ENCODE measurements around the gene TTYH3. TPM values are rescaled to one million over a fixed set of nuclear protein-coding genes. Genes with fewer than 3 reads are reported as not detected.
A peak's percentile ranks its signal among the peaks of the same experiment; 100 is the strongest.

The TTYH3 gene
- total RNA-seq, 1 experiment from 2014 or later = 278 TPM

DNA sequence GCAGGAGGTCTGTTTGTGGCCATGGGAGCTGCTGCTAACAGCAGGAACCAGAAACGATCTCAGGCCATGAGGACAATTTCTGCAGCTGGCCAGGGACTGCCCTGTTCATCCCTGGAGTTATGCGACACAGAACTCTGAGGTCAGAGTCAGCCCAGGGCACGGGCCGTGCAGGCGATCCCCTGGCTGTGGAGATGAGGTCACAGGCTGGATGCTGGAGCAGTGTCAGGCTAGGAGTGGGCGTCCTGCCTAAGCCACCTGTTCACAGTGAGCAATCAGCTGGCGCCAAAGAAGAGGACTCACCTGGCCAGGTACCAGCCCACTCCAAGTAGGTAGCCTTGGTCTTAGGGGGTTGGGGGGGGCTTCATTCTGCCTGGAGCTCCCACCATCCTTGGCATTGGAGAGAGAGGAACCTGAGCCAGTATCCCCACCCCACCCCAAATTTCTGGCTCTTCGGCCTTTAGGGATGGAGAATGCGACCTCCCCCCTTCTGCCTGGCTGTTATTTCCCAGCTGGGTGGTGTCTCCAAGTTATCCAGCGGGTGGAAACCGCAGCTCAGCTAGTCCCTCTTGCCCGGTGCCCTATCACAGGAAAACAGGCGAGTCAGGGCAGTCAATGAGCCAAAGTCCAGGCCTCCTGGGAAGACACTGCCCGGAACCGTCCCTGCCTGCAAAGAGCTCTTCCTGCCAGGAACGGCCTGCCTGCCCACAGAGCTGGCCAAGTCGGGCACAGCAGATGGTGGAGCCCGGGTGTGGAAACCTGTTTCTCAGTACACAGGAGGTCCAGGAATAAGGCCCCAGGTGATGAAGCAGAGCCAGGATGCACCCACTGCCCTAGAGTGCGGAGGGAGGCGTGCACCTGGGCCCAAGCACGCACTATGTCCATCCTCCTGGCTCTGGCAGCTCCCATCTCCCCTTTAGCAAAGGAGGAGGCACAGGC is 1.8 kb upstream of the TTYH3 start:
- H3K4me1 ChIP-seq (ENCODE audit: control insufficient read depth, insufficient read depth, low read length) = peaks cover 16% of the 10 kb centered on the region
- BruUV-seq (replicated peaks) = no TSS peak
- no peaks in the 10 kb centered on the region for H3K9me3 ChIP-seq (ENCODE audit: control insufficient read depth, insufficient read depth, low read depth, low read length)
- TF ChIP-seq CTCF (IDR thresholded peaks at IDR 0.05) = no peak
- no peak for TF ChIP-seq TCF7L2 (IDR thresholded peaks at IDR 0.05; ENCODE audit: low read depth, low read length)
- TF ChIP-seq SIN3A (IDR thresholded peaks at IDR 0.05; ENCODE audit: borderline replicate concordance, insufficient read depth, low read depth, low read length) = no peak
- no peak for TF ChIP-seq POLR2AphosphoS5 (IDR thresholded peaks at IDR 0.05; ENCODE audit: low read depth, low read length)
- TF ChIP-seq, protein P1, sequence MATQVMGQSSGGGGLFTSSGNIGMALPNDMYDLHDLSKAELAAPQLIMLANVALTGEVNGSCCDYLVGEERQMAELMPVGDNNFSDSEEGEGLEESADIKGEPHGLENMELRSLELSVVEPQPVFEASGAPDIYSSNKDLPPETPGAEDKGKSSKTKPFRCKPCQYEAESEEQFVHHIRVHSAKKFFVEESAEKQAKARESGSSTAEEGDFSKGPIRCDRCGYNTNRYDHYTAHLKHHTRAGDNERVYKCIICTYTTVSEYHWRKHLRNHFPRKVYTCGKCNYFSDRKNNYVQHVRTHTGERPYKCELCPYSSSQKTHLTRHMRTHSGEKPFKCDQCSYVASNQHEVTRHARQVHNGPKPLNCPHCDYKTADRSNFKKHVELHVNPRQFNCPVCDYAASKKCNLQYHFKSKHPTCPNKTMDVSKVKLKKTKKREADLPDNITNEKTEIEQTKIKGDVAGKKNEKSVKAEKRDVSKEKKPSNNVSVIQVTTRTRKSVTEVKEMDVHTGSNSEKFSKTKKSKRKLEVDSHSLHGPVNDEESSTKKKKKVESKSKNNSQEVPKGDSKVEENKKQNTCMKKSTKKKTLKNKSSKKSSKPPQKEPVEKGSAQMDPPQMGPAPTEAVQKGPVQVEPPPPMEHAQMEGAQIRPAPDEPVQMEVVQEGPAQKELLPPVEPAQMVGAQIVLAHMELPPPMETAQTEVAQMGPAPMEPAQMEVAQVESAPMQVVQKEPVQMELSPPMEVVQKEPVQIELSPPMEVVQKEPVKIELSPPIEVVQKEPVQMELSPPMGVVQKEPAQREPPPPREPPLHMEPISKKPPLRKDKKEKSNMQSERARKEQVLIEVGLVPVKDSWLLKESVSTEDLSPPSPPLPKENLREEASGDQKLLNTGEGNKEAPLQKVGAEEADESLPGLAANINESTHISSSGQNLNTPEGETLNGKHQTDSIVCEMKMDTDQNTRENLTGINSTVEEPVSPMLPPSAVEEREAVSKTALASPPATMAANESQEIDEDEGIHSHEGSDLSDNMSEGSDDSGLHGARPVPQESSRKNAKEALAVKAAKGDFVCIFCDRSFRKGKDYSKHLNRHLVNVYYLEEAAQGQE (IDR thresholded peaks at IDR 0.05; ENCODE audit: insufficient read depth in 1 of 2, low read depth in 2 of 2, low read length in 1 of 2) = no peak
- no peak overlapping the region for H3K27ac ChIP-seq (ENCODE audit: low read length)
- DNase-seq (ENCODE audit: low read depth, low spot score) (no peak), ATAC-seq (no peak)
- no peak overlapping the region for H3K4me3 ChIP-seq (ENCODE audit: low read depth in 2 of 2, low read length in 2 of 2)
- no peaks in the 10 kb centered on the region; the same call in 1 of the 2 replicates for H3K36me3 ChIP-seq (ENCODE audit: control insufficient read depth, insufficient read depth, low read length)
- ChIA-PET CTCF (interaction anchor here (0.6 kb wide), 2 partner anchors 18 to 64 kb away, joined by 3 to 15 read pairs; no protein-coding TSS in a partner anchor), POLR2A (interaction anchor here (0.7 kb wide), 2 partner anchors 9 to 21 kb away, joined by 3 to 7 read pairs; no protein-coding TSS in a partner anchor)
- H3K27me3 ChIP-seq (ENCODE audit: control insufficient read depth, insufficient read depth, low read length) = no peaks in the 10 kb centered on the region
- intact Hi-C loops (cut with micrococcal nuclease; ENCODE audit: unreplicated experiment) = no loop called here
- in situ Hi-C loops (cut with HindIII; ENCODE audit: low pct_unique_long_range_greater_than_20kb, low sequenced_read_pairs) = no loop called here

DNA sequence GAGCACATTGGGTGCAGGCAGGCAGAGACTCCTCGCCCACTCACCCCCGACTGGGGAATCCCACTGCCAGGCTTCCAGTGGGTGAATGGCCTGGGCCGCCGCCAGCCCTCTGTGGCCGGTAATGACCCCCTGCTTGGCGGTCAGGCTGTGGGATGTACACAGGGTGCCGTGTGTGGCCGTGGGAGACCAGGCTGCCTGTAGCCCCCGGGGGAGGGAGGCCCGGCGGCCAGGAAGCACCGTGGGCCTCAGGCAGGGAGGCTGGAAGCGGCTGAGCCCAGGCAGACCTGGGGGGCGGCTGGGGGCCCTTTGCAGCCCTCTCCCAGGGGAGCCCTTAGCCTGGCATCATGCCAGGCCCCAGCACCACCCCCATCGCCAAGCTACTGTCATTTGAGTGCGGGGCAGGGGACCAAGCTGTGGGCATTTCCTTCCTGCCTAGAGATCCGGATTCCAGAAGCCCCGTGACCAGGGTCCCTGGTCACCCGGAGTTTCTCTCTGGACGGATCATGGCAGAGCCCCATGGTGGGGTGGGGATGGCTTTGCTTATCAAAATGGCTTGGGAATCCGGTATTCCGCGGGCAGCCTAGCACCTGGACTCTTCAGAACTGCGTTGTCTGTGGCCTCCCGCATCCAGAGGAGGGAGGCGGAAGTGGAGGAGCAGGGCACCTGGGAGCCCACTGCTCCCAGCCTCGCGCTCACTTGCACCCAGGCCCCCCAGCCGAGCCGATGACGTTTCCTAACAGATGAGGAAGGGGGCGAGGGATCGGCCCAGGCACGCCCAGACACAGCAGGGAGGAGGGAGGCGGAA is 1.1 kb downstream of the TTYH3 start:
- no peak for TF ChIP-seq CTCF (IDR thresholded peaks at IDR 0.05)
- peak; percentile 2; the same call in 1 of the 2 replicates for TF ChIP-seq POLR2AphosphoS5 (IDR thresholded peaks at IDR 0.05; ENCODE audit: low read depth, low read length)
- 0 out of 2 replicates have a peak, but pooled peaks have one; percentile 1 for TF ChIP-seq TCF7L2 (IDR thresholded peaks at IDR 0.05; ENCODE audit: low read depth, low read length)
- peak overlapping the region; percentile 95 to 98 for H3K4me3 ChIP-seq (ENCODE audit: low read depth in 2 of 2, low read length in 2 of 2)
- intact Hi-C loops (cut with micrococcal nuclease; ENCODE audit: unreplicated experiment) = no loop called here
- no peaks in the 10 kb centered on the region for H3K9me3 ChIP-seq (ENCODE audit: control insufficient read depth, insufficient read depth, low read depth, low read length)
- peaks cover 45% of the 10 kb centered on the region for H3K4me1 ChIP-seq (ENCODE audit: control insufficient read depth, insufficient read depth, low read length)
- in situ Hi-C loops (cut with HindIII; ENCODE audit: low pct_unique_long_range_greater_than_20kb, low sequenced_read_pairs) = no loop called here
- POLR2A ChIA-PET = no interaction called here
- BruUV-seq (replicated peaks) = no TSS peak
- no peaks in the 10 kb centered on the region for H3K27me3 ChIP-seq (ENCODE audit: control insufficient read depth, insufficient read depth, low read length)
- H3K27ac ChIP-seq (ENCODE audit: low read length) = peak overlapping the region; percentile 98
- CTCF ChIA-PET = interaction anchor here (0.6 kb wide), 1 partner anchor 28 kb away, joined by 3 read pairs; no protein-coding TSS in a partner anchor
- H3K36me3 ChIP-seq (ENCODE audit: control insufficient read depth, insufficient read depth, low read length) = no peaks in the 10 kb centered on the region; the same call in 1 of the 2 replicates
- ATAC-seq (peak; percentile 36), DNase-seq (ENCODE audit: low read depth, low spot score) (no peak)

Measured in Panc1 (cell line).